NOMO-1 treated with DMSO at 0.1 percent for 48 hours (cell line): ENCODE results near the gene CCAR1.
"Not testable (repeated sequence)": the region's sequence is repeated elsewhere in the genome, so short reads cannot be mapped to it uniquely, and the experiment has no call there.

Experiments used
- DNase-seq: peaks from one replicate; lab custom pipeline; 2025; ENCODE audit not compliant: unreplicated experiment; lab: John Stamatoyannopoulos, UW

The CCAR1 gene

GRCh38 chr10:68826764-68827591 is 105.9 kb downstream of the CCAR1 start, which contains the start of gene STOX1:
Gene STOX1 (plus strand): TSS chr10:68827531. CDS start chr10:68827624, 93 bp downstream.
- peak; percentile 55 for DNase-seq

GRCh38 chr10:68827592-68827959 is 106.5 kb downstream of the CCAR1 start:
- not testable (repeated sequence) for DNase-seq

GRCh38 chr10:68828083-68828601 is 107.1 kb downstream of the CCAR1 start:
- DNase-seq, result peak; percentile 6

GRCh38 chr10:68828833-68829232 is 107.8 kb downstream of the CCAR1 start:
- no peak for DNase-seq

- no peak for DNase-seq
These were observed 108.5 kb downstream of the CCAR1 start for GRCh38 chr10:68829521-68829920.

- DNase-seq, result no peak
These were observed 108.9 kb downstream of the CCAR1 start for GRCh38 chr10:68829952-68830351.

GRCh38 chr10:68831961-68832455 is 111.0 kb downstream of the CCAR1 start:
- DNase-seq, result no peak

- DNase-seq, result no peak
These were observed 111.6 kb downstream of the CCAR1 start for GRCh38 chr10:68832601-68833000.

- no peak for DNase-seq
These were observed 116.7 kb downstream of the CCAR1 start for GRCh38 chr10:68837626-68838322.

GRCh38 chr10:68840650-68841049 is 119.6 kb downstream of the CCAR1 start:
- DNase-seq, result not testable (repeated sequence)
